Keratinocyte (primary cell): ENCODE measurements around the gene SLC4A9. TPM values are rescaled to one million over a fixed set of nuclear protein-coding genes. Genes with fewer than 3 reads are reported as not detected.

Source experiments
- DNase-seq: peaks from one replicate; pipeline ENCODE4 v3.0.0-alpha.2; 2011; ENCODE audit warnings: low read depth, missing footprints, low spot score
- FAIRE-seq: peaks from 2 replicates; lab custom pipeline; 2011; peaks lifted over from hg19 to GRCh38; lab: Jason Lieb, UNC
- H2AFZ ChIP-seq: 2 replicates; pipeline ENCODE4 v1.6.0; 2012; ENCODE audit warnings: low read length, control low read depth, inconsistent platforms; ENCODE audit not compliant: control insufficient read depth
- H3K27ac ChIP-seq: 2 replicates; pipeline ENCODE4 v1.5.1; 2011; ENCODE audit warnings: low read length; ENCODE audit not compliant: control insufficient read depth, insufficient read depth
- H3K27me3 ChIP-seq: 3 replicates; pipeline ENCODE4 v1.6.0; 2011; ENCODE audit warnings: low read length; ENCODE audit not compliant: control insufficient read depth, insufficient read depth; ENCODE audit errors: extremely low read depth
- H3K36me3 ChIP-seq, 2 experiments: 2 replicates in 1 of 2; 3 replicates in 1 of 2; pipeline ENCODE4 v1.5.1; 2011; ENCODE audit warnings: low read length in 2 of 2, mild to moderate bottlenecking in 1 of 2; ENCODE audit not compliant: control insufficient read depth in 2 of 2, insufficient read depth in 2 of 2; ENCODE audit errors: extremely low read depth in 1 of 2
- H3K4me1 ChIP-seq: 3 replicates; pipeline ENCODE4 v1.5.1; 2011; ENCODE audit warnings: low read length; ENCODE audit not compliant: control insufficient read depth, insufficient read depth; ENCODE audit errors: extremely low read depth
- H3K4me2 ChIP-seq: 3 replicates; pipeline ENCODE4 v1.6.0; 2011; ENCODE audit warnings: low read depth, low read length; ENCODE audit not compliant: control insufficient read depth, insufficient read depth; ENCODE audit errors: extremely low read depth
- H3K4me3 ChIP-seq, 3 experiments: fragments of 200-600 bp in 1 of 3; sonication (generic) in 1 of 3; 2 replicates in 2 of 3; 3 replicates in 1 of 3; pipeline ENCODE4 v1.5.1; 2011 to 2016; ENCODE audit warnings: low read length in 3 of 3, mild to moderate bottlenecking in 3 of 3, control low read depth in 2 of 3, inconsistent platforms in 1 of 3, low read depth in 1 of 3, mixed read lengths in 1 of 3, mixed run types in 1 of 3, moderate library complexity in 1 of 3; ENCODE audit not compliant: control insufficient read depth in 2 of 3, insufficient read depth in 2 of 3; ENCODE audit errors: extremely low read depth in 1 of 3
- H3K79me2 ChIP-seq: 2 replicates; pipeline ENCODE4 v1.6.0; 2012; ENCODE audit warnings: low read length; ENCODE audit not compliant: control insufficient read depth, insufficient read depth
- H3K9ac ChIP-seq: 3 replicates; pipeline ENCODE4 v1.6.0; 2011; ENCODE audit warnings: low read length; ENCODE audit not compliant: control insufficient read depth, insufficient read depth; ENCODE audit errors: extremely low read depth
- H3K9me1 ChIP-seq: 3 replicates; pipeline ENCODE4 v1.6.0; 2011; ENCODE audit warnings: low read length; ENCODE audit not compliant: control insufficient read depth, insufficient read depth; ENCODE audit errors: extremely low read depth
- H3K9me3 ChIP-seq: 2 replicates; pipeline ENCODE4 v1.5.1; 2012; ENCODE audit warnings: low read depth, low read length; ENCODE audit not compliant: control insufficient read depth
- H4K20me1 ChIP-seq: 3 replicates; pipeline ENCODE4 v1.6.0; 2011; ENCODE audit warnings: low read length; ENCODE audit not compliant: control insufficient read depth, insufficient read depth; ENCODE audit errors: extremely low read depth
- CTCF ChIP-seq, 3 experiments: IDR thresholded peaks in 1 of 3; conservative IDR thresholded peaks in 1 of 3; optimal IDR thresholded peaks in 1 of 3; 2 replicates in 2 of 3; 3 replicates in 1 of 3; pipeline versions ENCODE3 to v1.5.1; 2011; ENCODE audit warnings: low read length in 3 of 3, mild to moderate bottlenecking in 3 of 3, moderate library complexity in 2 of 3, control low read depth in 1 of 3, inconsistent platforms in 1 of 3; ENCODE audit not compliant: insufficient read depth in 2 of 3; ENCODE audit errors: extremely low read depth in 1 of 3
- EZH2 ChIP-seq: IDR thresholded peaks from one replicate; pipeline ENCODE4 v1.6.1; 2012; ENCODE audit warnings: inconsistent platforms, mild to moderate bottlenecking, low read length, moderate library complexity
- dilution Hi-C: fragments of 300-500 bp; cut with MboI; formaldehyde crosslinking; loops from one replicate; pipeline ENCODE4 v1.7.0; 2020; ENCODE audit warnings: low sequenced_read_pairs; ENCODE audit not compliant: extremely low pct_ligation_motif_present
- polyA plus RNA-seq, 5 experiments: library from polyadenylated mRNA; depleted of rRNA in 3 of 5; stranded (reverse) in 3 of 5; stranded (forward) in 1 of 5; unstranded in 1 of 5; fragments of >200 nt; gene quantifications; 1 replicate in 1 of 5; 2 replicates in 3 of 5; 3 replicates in 1 of 5; pipeline versions ENCODE4 v1.2.1 to v1.2.3, GENCODE V29; 2011 to 2012; ENCODE audit warnings: missing spikeins in 2 of 5, low read depth in 1 of 5, low replicate concordance in 1 of 5

Gene SLC4A9
- polyA plus RNA-seq, 1 donor (not counting 4 experiments of a cell fraction or from before 2014, with no cell fraction given): 0.07 TPM

- dilution Hi-C loops: no loop called here
- Histone ChIP-seq H3K4me1 (peaks cover 25% of the 10 kb centered on the region), H3K36me3 (no peaks in the 10 kb centered on the region), H3K79me2 (no peaks in the 10 kb centered on the region), H4K20me1 (no peaks in the 10 kb centered on the region), H3K4me3 (peak overlapping the region; percentile 4 to 65 (median 42)), H3K9me3 (no peaks in the 10 kb centered on the region), H3K27me3 (no peaks in the 10 kb centered on the region), H3K9ac (peak overlapping the region; percentile 62), H2AFZ (peak overlapping the region; percentile 77), H3K27ac (no peak overlapping the region), H3K9me1 (peaks cover 4% of the 10 kb centered on the region), H3K4me2 (peak overlapping the region; percentile 72)
- peak in 2 of 3 experiments; percentile 95 to 96 for TF ChIP-seq CTCF (optimal IDR thresholded peaks at IDR 0.05 in 1 of 3, IDR thresholded peaks at IDR 0.05 in 1 of 3, conservative IDR thresholded peaks at IDR 0.05 in 1 of 3; ENCODE audit: extremely low read depth in 1 of 3, insufficient read depth in 2 of 3, low read length in 3 of 3)
- no peak for TF ChIP-seq EZH2
- FAIRE-seq (peak; percentile 58), DNase-seq (no peak)
These were observed 3.1 kb downstream of the SLC4A9 start for GRCh38 chr5:140362875-140363630.

- no peak for TF ChIP-seq CTCF (optimal IDR thresholded peaks at IDR 0.05 in 1 of 3, IDR thresholded peaks at IDR 0.05 in 1 of 3, conservative IDR thresholded peaks at IDR 0.05 in 1 of 3; ENCODE audit: extremely low read depth in 1 of 3, insufficient read depth in 2 of 3, low read length in 3 of 3)
- TF ChIP-seq EZH2: no peak
- no peaks in the 10 kb centered on the region for H3K27me3 ChIP-seq
- H4K20me1 ChIP-seq: no peaks in the 10 kb centered on the region
- H3K79me2 ChIP-seq: no peaks in the 10 kb centered on the region
- H3K4me1 ChIP-seq: peaks cover 25% of the 10 kb centered on the region
- no peaks in the 10 kb centered on the region for H3K9me3 ChIP-seq
- peak overlapping the region; percentile 4 to 65 (median 42) for H3K4me3 ChIP-seq
- dilution Hi-C loops: no loop called here
- FAIRE-seq (no peak), DNase-seq (no peak)
- H3K4me2 ChIP-seq: peak overlapping the region; percentile 72
- no peak overlapping the region for H3K27ac ChIP-seq
- H3K36me3 ChIP-seq: no peaks in the 10 kb centered on the region
- peak overlapping the region; percentile 77 for H2AFZ ChIP-seq
- H3K9ac ChIP-seq: peak overlapping the region; percentile 62
- peaks cover 4% of the 10 kb centered on the region for H3K9me1 ChIP-seq
These were observed 3.9 kb downstream of the SLC4A9 start for GRCh38 chr5:140363631-140364471.
